HG03571 (cell line): Measurements from ENCODE around the gene C12orf75.
"Not testable (repeated sequence)": the region's sequence is repeated elsewhere in the genome, so short reads cannot be mapped to it uniquely, and the experiment has no call there.

Experiments used
- ATAC-seq: cut with Tn5 transposase; IDR thresholded peaks from one replicate; pipeline ENCODE4 v1.9.1; 2021; ENCODE audit not compliant: unreplicated experiment

The C12orf75 gene

GRCh38 chr12:105309384-105309783 is 21.1 kb upstream of the C12orf75 start:
- not testable (repeated sequence) for ATAC-seq

- not testable (repeated sequence) for ATAC-seq
Observed at GRCh38 chr12:105310476-105311085, 19.9 kb upstream of the C12orf75 start.

- not testable (repeated sequence) for ATAC-seq
Observed at GRCh38 chr12:105311936-105312335, 18.6 kb upstream of the C12orf75 start.

- ATAC-seq: not testable (repeated sequence)
Observed at GRCh38 chr12:105313755-105314154, 16.7 kb upstream of the C12orf75 start.

DNA sequence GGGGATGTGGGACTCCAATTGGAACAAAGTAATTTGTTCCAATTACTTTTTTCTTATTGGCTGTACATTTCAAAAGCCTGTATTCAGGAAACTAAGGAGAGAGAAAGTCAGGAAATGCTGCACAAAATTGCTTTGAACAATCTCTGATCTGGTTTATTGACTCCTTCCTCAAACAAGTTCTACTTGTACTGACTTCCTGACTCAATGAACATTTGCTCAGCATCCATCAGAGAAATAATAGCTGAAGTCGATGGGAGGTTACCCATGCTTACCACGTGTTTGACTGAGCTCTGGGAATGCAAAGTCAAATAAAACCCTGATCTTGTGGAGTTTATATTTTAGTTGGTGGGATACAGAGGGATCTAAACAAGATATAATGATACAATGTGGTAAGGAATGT is 15.4 kb upstream of the C12orf75 start:
- no peak for ATAC-seq

DNA sequence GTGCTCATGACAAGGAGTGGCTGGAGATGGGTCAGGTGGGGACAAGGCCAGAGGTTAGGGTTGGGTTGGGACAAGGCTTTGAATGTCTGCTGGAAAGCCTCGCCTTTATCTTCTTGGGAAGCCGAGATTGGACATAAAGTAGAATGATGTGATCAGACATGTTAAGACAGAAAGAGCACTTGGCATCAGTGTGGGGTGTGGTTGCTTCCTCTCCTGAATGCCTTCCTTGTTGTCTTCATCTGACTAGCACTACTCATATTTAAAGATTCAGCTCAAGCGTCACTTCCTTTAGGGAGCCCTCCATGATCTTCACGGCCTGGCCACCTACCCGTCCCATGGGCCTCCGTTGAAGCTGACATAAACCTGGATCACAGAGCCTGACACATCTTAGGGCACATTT is 14.8 kb upstream of the C12orf75 start:
- ATAC-seq: no peak

DNA sequence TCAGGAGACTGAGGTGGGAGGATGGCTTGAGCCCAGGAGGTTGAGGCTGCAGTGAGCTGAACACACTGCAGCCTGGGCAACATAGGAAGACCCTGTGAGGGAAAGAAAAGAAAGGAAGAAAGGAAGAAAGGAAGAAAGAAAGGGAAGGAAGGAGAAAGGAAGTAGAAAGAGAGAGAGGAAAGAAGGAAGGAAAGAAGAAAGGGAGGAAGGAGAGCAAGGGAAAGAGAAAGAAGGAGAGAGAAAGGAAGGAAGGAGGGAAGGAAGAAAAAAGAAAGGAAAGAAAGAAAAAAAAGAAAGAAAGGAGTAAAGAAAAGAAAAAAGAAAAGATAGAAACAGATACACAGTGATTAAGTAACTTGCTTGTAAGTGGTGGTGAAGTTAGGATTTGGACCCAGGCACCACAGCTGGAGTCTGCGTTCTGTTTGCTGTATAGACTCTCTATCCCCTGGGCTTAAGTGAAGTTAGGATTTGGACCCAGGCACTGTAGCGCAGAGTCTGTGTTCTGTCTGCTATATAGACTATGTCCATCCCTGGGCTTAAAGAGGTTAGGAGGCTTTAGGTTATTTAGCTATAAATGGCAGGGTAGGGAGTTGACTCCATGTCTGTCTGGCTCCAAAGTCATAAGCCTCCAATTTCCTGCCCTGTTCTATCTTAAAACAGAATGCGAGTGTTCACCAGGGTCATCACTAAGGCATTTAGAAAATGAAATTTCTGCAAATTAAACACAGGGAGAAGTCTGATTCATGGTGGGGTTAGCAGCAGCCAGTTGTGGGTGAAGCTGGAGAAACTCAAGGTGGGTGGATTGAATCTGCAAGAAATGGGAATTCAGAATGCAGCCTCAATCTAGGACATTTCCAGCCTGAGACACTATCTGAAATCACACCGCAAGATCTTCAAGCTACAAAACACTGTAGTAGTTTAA is 13.3 kb upstream of the C12orf75 start:
- no peak for ATAC-seq

GRCh38 chr12:105317942-105318621 is 12.4 kb upstream of the C12orf75 start:
- ATAC-seq: no peak

- no peak for ATAC-seq
Observed at GRCh38 chr12:105318651-105319483, 11.6 kb upstream of the C12orf75 start.

GRCh38 chr12:105319691-105320209 is 10.7 kb upstream of the C12orf75 start:
- ATAC-seq: no peak

DNA sequence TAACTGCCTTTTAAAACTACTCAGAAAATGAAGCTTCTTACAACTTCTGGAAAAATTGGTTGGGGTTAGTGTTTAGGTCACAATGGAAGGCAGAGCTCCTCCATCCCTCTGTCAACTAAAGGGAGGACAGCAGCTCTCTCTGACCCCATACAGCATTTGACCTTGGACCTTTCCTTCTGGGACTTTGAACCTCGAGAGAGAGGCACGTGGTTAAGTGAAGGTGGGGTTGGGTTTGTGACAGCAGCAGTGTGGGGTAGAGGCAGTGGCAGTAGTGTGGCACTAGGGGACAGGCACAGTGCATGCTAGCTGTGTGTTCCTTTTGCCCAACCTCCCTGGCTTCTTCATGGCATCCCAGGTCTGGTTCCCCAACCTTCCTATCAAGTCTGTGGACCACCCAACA is 9.4 kb upstream of the C12orf75 start:
- ATAC-seq: no peak

DNA sequence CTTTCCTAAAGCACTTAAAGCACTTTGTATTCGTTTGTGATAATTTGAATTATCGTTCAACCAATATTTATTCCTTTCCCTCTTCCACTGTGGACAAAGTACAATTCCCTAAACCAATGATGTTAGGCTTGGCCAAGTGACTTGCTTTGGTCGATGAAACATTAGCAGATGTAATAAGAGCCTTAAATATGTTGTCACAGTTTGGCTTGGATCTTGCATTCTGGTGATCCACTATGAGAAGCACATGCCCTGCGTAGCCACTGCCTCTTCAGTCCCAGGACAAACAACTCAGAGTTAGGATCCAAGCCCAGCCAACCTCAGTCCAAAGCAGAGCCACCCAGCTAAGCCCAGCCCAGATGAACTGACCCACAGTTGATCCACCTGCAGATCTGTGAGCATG is 8.4 kb upstream of the C12orf75 start:
- ATAC-seq: no peak

DNA sequence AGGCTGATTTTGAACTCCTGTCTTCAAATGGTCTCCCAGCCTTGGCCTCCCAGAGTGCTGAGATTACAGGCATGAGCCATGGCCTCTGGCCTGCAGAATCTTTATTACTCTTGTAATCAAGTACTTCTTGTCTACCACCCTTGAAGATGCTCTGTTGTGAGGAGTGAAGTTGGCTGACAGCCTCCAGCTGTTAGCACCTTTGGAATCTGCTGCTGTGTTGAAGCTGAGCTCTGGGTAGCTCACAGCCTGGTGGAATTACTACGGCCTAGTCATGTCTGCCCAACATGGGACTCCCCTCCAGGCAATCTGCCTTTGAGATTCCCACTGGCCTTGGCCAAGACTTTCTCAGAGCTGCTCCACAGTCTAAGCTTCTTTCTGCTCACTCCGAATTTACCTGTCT is 5.8 kb upstream of the C12orf75 start:
- no peak for ATAC-seq

GRCh38 chr12:105325117-105325516 is 5.4 kb upstream of the C12orf75 start:
- no peak for ATAC-seq

DNA sequence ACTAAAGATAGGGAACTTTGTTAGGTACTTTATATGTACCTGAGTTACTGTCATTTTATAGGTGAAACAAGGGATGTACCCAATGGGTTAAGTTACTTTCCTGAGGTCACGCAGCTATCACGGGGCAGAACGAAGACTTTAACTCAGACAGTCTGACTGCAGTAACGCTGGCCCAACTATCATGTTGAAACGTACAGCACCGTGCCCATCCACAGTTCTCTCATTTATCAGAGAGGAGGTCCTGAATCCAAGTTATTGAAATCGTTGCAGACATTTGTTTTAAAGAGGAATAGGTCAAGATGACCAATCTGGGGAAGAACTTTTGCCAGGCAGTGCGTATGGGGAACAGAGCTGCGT is 587 bp upstream of the C12orf75 start:
- peak; percentile 4 for ATAC-seq

GRCh38 chr12:105330931-105331804 is 677 bp downstream of the C12orf75 start:
- ATAC-seq: peak; percentile 0

- ATAC-seq: no peak
Observed at GRCh38 chr12:105331805-105332251, 1.3 kb downstream of the C12orf75 start.

DNA sequence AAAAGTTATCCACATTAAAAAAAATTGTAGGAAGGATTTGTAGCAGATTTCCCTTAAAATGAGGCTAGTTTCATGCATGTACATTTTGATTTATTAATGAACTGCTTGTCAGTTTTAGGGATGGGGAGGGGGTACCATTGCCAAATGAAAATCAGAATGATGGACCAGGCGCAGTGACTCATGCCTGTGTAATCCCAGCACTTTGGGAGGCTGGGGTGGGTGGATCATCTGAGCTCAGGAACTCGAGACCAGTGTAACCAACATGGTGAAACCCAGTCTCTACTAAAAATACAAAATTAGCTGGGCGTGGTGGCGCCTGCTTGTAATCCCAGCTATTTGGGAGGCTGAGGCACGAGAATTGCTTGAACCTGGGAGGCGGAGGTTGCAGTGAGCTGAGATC is 1.8 kb downstream of the C12orf75 start:
- not testable (repeated sequence) for ATAC-seq

DNA sequence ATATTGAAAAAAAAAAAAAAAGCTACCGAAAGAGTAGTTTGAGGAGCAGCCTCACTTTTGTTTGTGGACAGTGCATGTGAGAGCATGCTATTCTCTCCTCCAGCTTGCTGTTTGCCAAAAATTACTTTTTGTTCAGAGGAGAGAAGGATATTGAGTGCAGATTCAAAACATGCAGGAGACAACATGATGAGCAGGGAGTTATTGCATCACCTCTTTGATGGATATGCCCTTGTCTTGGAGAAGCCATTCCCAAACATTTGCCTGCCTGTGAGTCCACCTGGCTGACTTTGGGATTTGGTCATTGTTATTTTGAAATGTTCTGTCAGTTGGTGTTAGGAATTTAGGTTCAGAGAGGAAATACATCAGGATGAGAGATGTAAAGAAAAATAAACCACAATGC is 2.4 kb downstream of the C12orf75 start:
- ATAC-seq: no peak

GRCh38 chr12:105334001-105334400 is 3.5 kb downstream of the C12orf75 start:
- no peak for ATAC-seq
